Mucosa of descending colon (tissue), 3 donors: ENCODE results near the gene NRG3. TPM values are rescaled to one million over a fixed set of nuclear protein-coding genes. Genes with fewer than 3 reads are reported as not detected.

Experiments
- ATAC-seq: fragments of 200-7000 bp; cut with Tn5 transposase; one replicate; pipeline ENCODE4 v1.9.1; 2020; ENCODE audit warnings: mild to moderate bottlenecking, moderate library complexity
- DNase-seq, 3 donors: peaks; one replicate each; pipeline ENCODE4 v3.0.0-alpha.2; 2020
- H3K36me3 ChIP-seq: fragments of 200-600 bp; one replicate; pipeline ENCODE4 v1.8.0; 2021; ENCODE audit warnings: low read depth, mild to moderate bottlenecking
- H3K4me1 ChIP-seq: fragments of 200-600 bp; one replicate; pipeline ENCODE4 v1.8.0; 2021; ENCODE audit warnings: low read depth, mild to moderate bottlenecking
- H3K4me3 ChIP-seq: fragments of 200-600 bp; one replicate; pipeline ENCODE4 v1.8.0; 2021; ENCODE audit warnings: mild to moderate bottlenecking
- H3K9me3 ChIP-seq: fragments of 200-600 bp; one replicate; pipeline ENCODE4 v1.8.0; 2021; ENCODE audit warnings: mild to moderate bottlenecking
- intact Hi-C, 2 donors: fragments of 100-400 bp; cut with DNase I in 1 of 2; cut with micrococcal nuclease in 1 of 2; formaldehyde crosslinking; loops; one replicate each; pipeline versions ENCODE4 v1.11.0 to v1.11.1; 2022; cut with DNase I, micrococcal nuclease
- total RNA-seq, 3 donors: library from RNA; stranded (reverse); fragmentation: NEBNext Ultra II Directional in 2 of 3; extraction: Animal tissue kit (Norgen Biotek cat#: 25700) in 2 of 3; gene quantifications; one replicate each; pipeline versions ENCODE4 v1.2.1 to v1.2.4, GENCODE V29; 2021 to 2023
- TF ChIP-seq, protein P1 (sequence below): fragments of 200-600 bp; IDR thresholded peaks from one replicate; pipeline ENCODE4 v1.8.0; 2022; ENCODE audit warnings: antibody characterized with exemption, mild to moderate bottlenecking
- donor health status: DM: no; HTN: no; CAD: no; lungs with moderate emphysema.
- donor health status: DM: no; HTN: no; CAD: no.
- donor health status: DM: no; HTN: yes; CAD: no.

The NRG3 gene
- total RNA-seq, 3 donors from 2014 or later = 0.12 to 0.73 (median 0.23) TPM

GRCh38 chr10:82691211-82691610 lies 816.2 kb downstream of the NRG3 start:
- intact Hi-C loops = no loop called here
- Histone ChIP-seq H3K4me3 (no peak overlapping the region), H3K36me3 (no peaks in the 10 kb centered on the region), H3K9me3 (peaks cover 16% of the 10 kb centered on the region), H3K4me1 (no peaks in the 10 kb centered on the region)
- ATAC-seq (no peak), DNase-seq (no peak)
- TF ChIP-seq, protein P1, sequence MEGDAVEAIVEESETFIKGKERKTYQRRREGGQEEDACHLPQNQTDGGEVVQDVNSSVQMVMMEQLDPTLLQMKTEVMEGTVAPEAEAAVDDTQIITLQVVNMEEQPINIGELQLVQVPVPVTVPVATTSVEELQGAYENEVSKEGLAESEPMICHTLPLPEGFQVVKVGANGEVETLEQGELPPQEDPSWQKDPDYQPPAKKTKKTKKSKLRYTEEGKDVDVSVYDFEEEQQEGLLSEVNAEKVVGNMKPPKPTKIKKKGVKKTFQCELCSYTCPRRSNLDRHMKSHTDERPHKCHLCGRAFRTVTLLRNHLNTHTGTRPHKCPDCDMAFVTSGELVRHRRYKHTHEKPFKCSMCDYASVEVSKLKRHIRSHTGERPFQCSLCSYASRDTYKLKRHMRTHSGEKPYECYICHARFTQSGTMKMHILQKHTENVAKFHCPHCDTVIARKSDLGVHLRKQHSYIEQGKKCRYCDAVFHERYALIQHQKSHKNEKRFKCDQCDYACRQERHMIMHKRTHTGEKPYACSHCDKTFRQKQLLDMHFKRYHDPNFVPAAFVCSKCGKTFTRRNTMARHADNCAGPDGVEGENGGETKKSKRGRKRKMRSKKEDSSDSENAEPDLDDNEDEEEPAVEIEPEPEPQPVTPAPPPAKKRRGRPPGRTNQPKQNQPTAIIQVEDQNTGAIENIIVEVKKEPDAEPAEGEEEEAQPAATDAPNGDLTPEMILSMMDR = no peak

GRCh38 chr10:82692458-82692857 lies 817.5 kb downstream of the NRG3 start:
- TF ChIP-seq, protein P1 = no peak

DNA sequence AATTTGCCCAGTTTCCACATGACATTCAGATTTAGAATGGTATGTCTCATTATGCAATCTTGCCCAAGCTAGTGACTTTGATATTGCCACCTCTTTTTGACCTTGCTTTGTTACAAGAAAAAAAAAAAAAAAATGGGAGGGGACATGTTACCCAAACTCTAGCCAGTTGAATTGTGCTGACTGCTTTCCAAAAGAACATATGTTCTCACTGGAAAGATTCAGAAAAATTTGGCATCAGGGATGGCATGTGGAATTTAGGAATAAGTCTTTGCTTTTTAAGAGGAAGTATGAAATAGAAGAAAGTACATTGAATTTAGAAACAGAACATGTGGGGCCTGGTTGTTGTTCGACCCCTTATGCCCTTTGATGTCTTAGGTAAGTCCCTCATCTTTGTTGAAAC lies 846.8 kb downstream of the NRG3 start:
- intact Hi-C loops = no loop called here
- ATAC-seq (no peak), DNase-seq (no peak)
- peaks cover 10% of the 10 kb centered on the region for H3K9me3 ChIP-seq
- H3K36me3 ChIP-seq = no peaks in the 10 kb centered on the region
- TF ChIP-seq, protein P1 = no peak
- no peaks in the 10 kb centered on the region for H3K4me1 ChIP-seq
- H3K4me3 ChIP-seq = no peak overlapping the region

More at GRCh38 chr10:82692458-82692857, 817.5 kb downstream of the NRG3 start:
- H3K9me3 ChIP-seq = peaks cover 14% of the 10 kb centered on the region
- ATAC-seq = no peak
- no peaks in the 10 kb centered on the region for H3K4me1 ChIP-seq
- DNase-seq = no peak
- H3K4me3 ChIP-seq = no peak overlapping the region
- H3K36me3 ChIP-seq = no peaks in the 10 kb centered on the region
- intact Hi-C loops = no loop called here

DNA sequence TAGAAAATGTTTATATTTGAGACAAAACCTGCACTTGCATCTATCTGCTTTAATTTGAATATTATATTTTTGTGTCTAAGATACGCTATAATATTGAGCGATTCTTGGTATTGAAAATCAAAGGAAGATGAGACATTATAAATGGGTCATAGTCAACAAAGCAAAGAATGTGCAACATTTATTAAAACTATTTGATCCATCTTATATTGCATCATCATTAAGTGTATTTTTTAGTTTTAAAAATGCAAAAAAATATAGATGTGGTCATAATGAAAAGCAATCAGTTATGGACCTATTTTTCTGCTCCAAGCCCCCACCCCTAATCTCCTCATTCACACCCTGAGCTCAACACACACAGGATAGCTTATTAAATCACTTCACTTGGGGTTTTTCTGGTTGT lies 847.3 kb downstream of the NRG3 start:
- DNase-seq (no peak), ATAC-seq (no peak)
- Histone ChIP-seq H3K4me3 (no peak overlapping the region), H3K36me3 (no peaks in the 10 kb centered on the region), H3K4me1 (no peaks in the 10 kb centered on the region), H3K9me3 (peaks cover 10% of the 10 kb centered on the region)
- TF ChIP-seq, protein P1 = no peak
- intact Hi-C loops = no loop called here

DNA sequence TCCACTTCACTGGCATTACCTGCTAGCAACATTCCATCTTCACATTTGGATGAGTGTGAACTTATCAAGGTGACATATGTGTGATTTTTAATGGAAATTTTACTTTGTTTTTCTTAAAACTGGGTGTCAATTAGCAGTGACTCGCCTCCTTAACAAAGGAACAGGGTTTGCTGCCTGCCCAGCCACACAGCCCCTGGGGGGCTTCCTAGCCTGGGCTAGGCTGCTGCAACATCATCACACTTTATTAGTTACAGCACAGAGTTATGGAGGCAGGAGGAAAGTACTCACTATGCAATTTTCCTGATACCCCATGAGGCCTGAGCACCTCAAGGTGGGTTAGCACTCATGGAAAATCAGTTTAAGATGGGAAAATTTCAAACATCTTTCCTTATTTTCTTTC lies 861.3 kb downstream of the NRG3 start:
- H3K4me3 ChIP-seq = no peak overlapping the region
- intact Hi-C loops = no loop called here
- TF ChIP-seq, protein P1 = no peak

GRCh38 chr10:82737549-82737948 lies 862.6 kb downstream of the NRG3 start:
- Histone ChIP-seq H3K9me3 (no peaks in the 10 kb centered on the region), H3K4me3 (no peak overlapping the region), H3K4me1 (no peaks in the 10 kb centered on the region), H3K36me3 (no peaks in the 10 kb centered on the region)
- ATAC-seq (no peak), DNase-seq (no peak)
- TF ChIP-seq, protein P1 = no peak
- intact Hi-C loops = no loop called here

More for the DNA sequence above, 861.3 kb downstream of the NRG3 start:
- no peak for ATAC-seq
- H3K4me1 ChIP-seq = no peaks in the 10 kb centered on the region
- H3K36me3 ChIP-seq = no peaks in the 10 kb centered on the region
- no peaks in the 10 kb centered on the region for H3K9me3 ChIP-seq
- DNase-seq = no peak
